ENCODE results near the gene IDH3G. TPM values are rescaled to one million over a fixed set of nuclear protein-coding genes. Genes with fewer than 3 reads are reported as not detected.

IDH3G gene
- total and polyA plus RNA-seq, 9 donors: 41.3 to 58.5 (median 53.7) TPM

- no peaks in the 10 kb centered on the region for H3K4me1 ChIP-seq (ENCODE audit: insufficient read depth)
- intact Hi-C loops (cut with DNase I): no loop called here
- no peaks in the 10 kb centered on the region for H3K36me3 ChIP-seq
- H3K27me3 ChIP-seq: no peaks in the 10 kb centered on the region
- 90 to 97% (median 90%) methylated on average over 9 to 14 of the region's 14 CpGs for WGBS, 3 donors
- H3K4me3 ChIP-seq: no peak overlapping the region
- H3K27ac ChIP-seq: no peak overlapping the region
- DNase-seq: no peak
- TF ChIP-seq POLR2A (IDR thresholded peaks at IDR 0.05) (no peak), EP300 (IDR thresholded peaks at IDR 0.05) (no peak), CTCF (IDR thresholded peaks at IDR 0.05) (no peak)
- no peaks in the 10 kb centered on the region for H3K9me3 ChIP-seq
Observed at GRCh38 chrX:153782871-153783270, 11.3 kb downstream of the IDH3G start.

GRCh38 chrX:153782313-153782712 lies 11.9 kb downstream of the IDH3G start:
- intact Hi-C loops (cut with DNase I): no loop called here
- H3K4me3 ChIP-seq: no peak overlapping the region
- no peaks in the 10 kb centered on the region for H3K9me3 ChIP-seq
- no peaks in the 10 kb centered on the region for H3K4me1 ChIP-seq (ENCODE audit: insufficient read depth)
- no peak for TF ChIP-seq POLR2A (IDR thresholded peaks at IDR 0.05)
- TF ChIP-seq EP300 (IDR thresholded peaks at IDR 0.05): no peak
- TF ChIP-seq CTCF (IDR thresholded peaks at IDR 0.05): no peak
- no peaks in the 10 kb centered on the region for H3K36me3 ChIP-seq
- WGBS, 3 donors: 60 to 77% (median 68%) methylated on average over 7 to 11 of the region's 11 CpGs
- no peaks in the 10 kb centered on the region for H3K27me3 ChIP-seq
- DNase-seq: no peak
- H3K27ac ChIP-seq: no peak overlapping the region

GRCh38 chrX:153781428-153782047 lies 12.6 kb downstream of the IDH3G start:
- Histone ChIP-seq H3K4me1 (ENCODE audit: insufficient read depth) (no peaks in the 10 kb centered on the region), H3K4me3 (no peak overlapping the region), H3K27ac (peak overlapping the region; percentile 19 to 20), H3K36me3 (no peaks in the 10 kb centered on the region), H3K27me3 (no peaks in the 10 kb centered on the region), H3K9me3 (no peaks in the 10 kb centered on the region)
- DNase-seq: no peak
- 73 to 82% (median 79%) methylated on average over 23 to 24 of the region's 24 CpGs for WGBS, 3 donors
- intact Hi-C loops (cut with DNase I): no loop called here
- TF ChIP-seq EP300 (IDR thresholded peaks at IDR 0.05) (no peak), POLR2A (IDR thresholded peaks at IDR 0.05) (no peak), CTCF (IDR thresholded peaks at IDR 0.05) (no peak)

GRCh38 chrX:153780678-153781427 lies 13.3 kb downstream of the IDH3G start, which contains the start of gene SRPK3:
Gene SRPK3 (plus strand): TSS chrX:153781041. CDS start chrX:153781087, 46 bp downstream.
- no peak for TF ChIP-seq EP300 (IDR thresholded peaks at IDR 0.05)
- no peak for TF ChIP-seq CTCF (IDR thresholded peaks at IDR 0.05)
- TF ChIP-seq POLR2A (IDR thresholded peaks at IDR 0.05): no peak
- Histone ChIP-seq H3K36me3 (no peaks in the 10 kb centered on the region), H3K9me3 (no peaks in the 10 kb centered on the region), H3K27ac (peak within 1 kb of the TSS; percentile 19 to 20), H3K4me3 (peak within 1 kb of the TSS; percentile 21), H3K27me3 (no peaks in the 10 kb centered on the region), H3K4me1 (ENCODE audit: insufficient read depth) (no peaks in the 10 kb centered on the region)
- intact Hi-C loops (cut with DNase I): no loop called here
- WGBS, 3 donors: 53 to 57% (median 55%) methylated on average over 27 to 52 of the region's 52 CpGs
- peak in 2 of 5 donors; percentile 49 to 68 for DNase-seq
